ENCODE measurements around the gene KCNC3. TPM values are rescaled to one million over a fixed set of nuclear protein-coding genes. Genes with fewer than 3 reads are reported as not detected.

Gene KCNC3
- polyA plus RNA-seq, 1 donor from 2014 or later = 0.97 TPM

- no peaks in the 10 kb centered on the region for H3K27me3 ChIP-seq (ENCODE audit: insufficient read depth, low read depth, low read length)
- no peaks in the 10 kb centered on the region for H3K79me2 ChIP-seq (replicated peaks; ENCODE audit: insufficient read depth, low read length)
- no peaks in the 10 kb centered on the region for H3F3A ChIP-seq (ENCODE audit: insufficient read depth, low read length, poor library complexity, severe bottlenecking)
- peak overlapping the region; percentile 86 for H3K4me3 ChIP-seq (ENCODE audit: low read length)
- no peak overlapping the region for H3K4me2 ChIP-seq (ENCODE audit: low read length)
- no peaks in the 10 kb centered on the region for H4K20me1 ChIP-seq (ENCODE audit: insufficient read depth)
- peak overlapping the region; percentile 79 for H3K27ac ChIP-seq (ENCODE audit: low read length)
- peak overlapping the region; percentile 58 for H2AFZ ChIP-seq (ENCODE audit: low read depth, low read length)
- H3K36me3 ChIP-seq (ENCODE audit: insufficient read depth, low read length) = no peaks in the 10 kb centered on the region
- TF ChIP-seq RAD21 (conservative IDR thresholded peaks at IDR 0.05) (no peak), CTCF (IDR thresholded peaks at IDR 0.05; ENCODE audit: poor library complexity, severe bottlenecking) (no peak), POLR2AphosphoS5 (IDR thresholded peaks at IDR 0.05) (peak; percentile 81)
- no peaks in the 10 kb centered on the region for H3K9me2 ChIP-seq (ENCODE audit: insufficient read depth, low read length)
- H3K9ac ChIP-seq (ENCODE audit: low read length) = peak overlapping the region; percentile 67
- no peaks in the 10 kb centered on the region for H3K9me3 ChIP-seq (ENCODE audit: low read length)
Measured at GRCh38 chr19:50333737-50334617, 4.8 kb upstream of the KCNC3 start.

- Histone ChIP-seq H4K20me1 (ENCODE audit: insufficient read depth) (no peaks in the 10 kb centered on the region), H3K9me3 (ENCODE audit: low read length) (no peaks in the 10 kb centered on the region), H2AFZ (ENCODE audit: low read depth, low read length) (peak overlapping the region; percentile 58), H3K27ac (ENCODE audit: low read length) (peak overlapping the region; percentile 79), H3K79me2 (replicated peaks; ENCODE audit: insufficient read depth, low read length) (no peaks in the 10 kb centered on the region), H3K9ac (ENCODE audit: low read length) (peak overlapping the region; percentile 67), H3F3A (ENCODE audit: insufficient read depth, low read length, poor library complexity, severe bottlenecking) (no peaks in the 10 kb centered on the region), H3K4me3 (ENCODE audit: low read length) (peak overlapping the region; percentile 86), H3K9me2 (ENCODE audit: insufficient read depth, low read length) (no peaks in the 10 kb centered on the region), H3K4me2 (ENCODE audit: low read length) (peak overlapping the region; percentile 58), H3K27me3 (ENCODE audit: insufficient read depth, low read depth, low read length) (no peaks in the 10 kb centered on the region), H3K36me3 (ENCODE audit: insufficient read depth, low read length) (no peaks in the 10 kb centered on the region)
- TF ChIP-seq SMC3 (conservative IDR thresholded peaks at IDR 0.05; ENCODE audit: poor library complexity) (no peak), REST (IDR thresholded peaks at IDR 0.05; ENCODE audit: borderline replicate concordance) (no peak), POLR2AphosphoS5 (IDR thresholded peaks at IDR 0.05) (peak; percentile 35), MXI1 (conservative IDR thresholded peaks at IDR 0.05; ENCODE audit: poor library complexity, severe bottlenecking) (no peak), EZH2 (IDR thresholded peaks at IDR 0.05; ENCODE audit: borderline replicate concordance, insufficient read depth, low read length, poor library complexity, severe bottlenecking) (no peak), TAF1 (IDR thresholded peaks at IDR 0.05; ENCODE audit: low read depth) (no peak), EP300 (conservative IDR thresholded peaks at IDR 0.05; ENCODE audit: poor library complexity, severe bottlenecking) (no peak), RAD21 (conservative IDR thresholded peaks at IDR 0.05) (no peak), CTCF (IDR thresholded peaks at IDR 0.05; ENCODE audit: poor library complexity, severe bottlenecking) (peak; percentile 41)
Measured at GRCh38 chr19:50333235-50333736, 4.1 kb upstream of the KCNC3 start.
